ENCODE results near the gene ZNF747. TPM values are rescaled to one million over a fixed set of nuclear protein-coding genes. Genes with fewer than 3 reads are reported as not detected.

Gene ZNF747
- total RNA-seq, 3 donors from 2014 or later (not counting 1 experiment from before 2014, with no cell fraction given), result 5.0 to 8.6 (median 6.3) TPM

GRCh38 chr16:30554557-30555314, 20.1 kb upstream of the ZNF747 start:
- Histone ChIP-seq H3K27me3 (ENCODE audit: control insufficient read depth, insufficient read depth, low read length) (no peaks in the 10 kb centered on the region), H3K27ac (ENCODE audit: low read length) (no peak overlapping the region), H3K4me3 (ENCODE audit: low read length) (no peak overlapping the region), H3K36me3 (ENCODE audit: control insufficient read depth, insufficient read depth, low read length) (peaks cover 25% of the 10 kb centered on the region), H3K9me3 (ENCODE audit: control insufficient read depth, insufficient read depth, low read length) (no peaks in the 10 kb centered on the region), H3K4me1 (ENCODE audit: control insufficient read depth, insufficient read depth, low read length) (peaks cover 68% of the 10 kb centered on the region)
- ATAC-seq (no peak), DNase-seq (no peak)
- no peaks in the 10 kb centered on the region for H3K9me3 Mint-ChIP-seq
- H3K27ac Mint-ChIP-seq, result peak overlapping the region in 1 of 2 donors; percentile 90
- H3K27me3 Mint-ChIP-seq (ENCODE audit: low read depth in 2 of 2), result no peaks in the 10 kb centered on the region
- intact Hi-C loops (cut with micrococcal nuclease), result no loop called here
- peak overlapping the region; percentile 28 for H3K4me3 Mint-ChIP-seq
- no peak for TF ChIP-seq CTCF (IDR thresholded peaks at IDR 0.05)
- H3K4me1 Mint-ChIP-seq, result peaks cover 39 to 42% of the 10 kb centered on the region in 2 donors
- whole genome bisulfite sequencing (ENCODE audit: insufficient coverage), result 97% methylated on average over 18 of the region's 18 CpGs
- no peaks in the 10 kb centered on the region for H3K36me3 Mint-ChIP-seq

- Histone ChIP-seq H3K36me3 (ENCODE audit: control insufficient read depth, insufficient read depth, low read length) (peaks cover 25% of the 10 kb centered on the region), H3K4me1 (ENCODE audit: control insufficient read depth, insufficient read depth, low read length) (peaks cover 60% of the 10 kb centered on the region), H3K4me3 (ENCODE audit: low read length) (no peak overlapping the region), H3K9me3 (ENCODE audit: control insufficient read depth, insufficient read depth, low read length) (no peaks in the 10 kb centered on the region), H3K27ac (ENCODE audit: low read length) (peak overlapping the region; percentile 33), H3K27me3 (ENCODE audit: control insufficient read depth, insufficient read depth, low read length) (no peaks in the 10 kb centered on the region)
- no peak for DNase-seq
- Mint-ChIP-seq H3K9me3 (no peaks in the 10 kb centered on the region), H3K36me3 (no peaks in the 10 kb centered on the region), H3K27me3 (ENCODE audit: low read depth in 2 of 2) (no peaks in the 10 kb centered on the region), H3K4me3 (no peak overlapping the region), H3K4me1 (peaks cover 28 to 36% of the 10 kb centered on the region in 2 donors), H3K27ac (peak overlapping the region; percentile 90 to 93)
- ATAC-seq, result no peak
- WGBS (ENCODE audit: insufficient coverage), result 92% methylated on average over 2 of the region's 2 CpGs
- TF ChIP-seq CTCF (IDR thresholded peaks at IDR 0.05), result no peak
- intact Hi-C loops (cut with micrococcal nuclease), result no loop called here
These were observed 18.8 kb upstream of the ZNF747 start for GRCh38 chr16:30553393-30553899.

- Histone ChIP-seq H3K4me1 (ENCODE audit: control insufficient read depth, insufficient read depth, low read length) (peaks cover 59% of the 10 kb centered on the region), H3K36me3 (ENCODE audit: control insufficient read depth, insufficient read depth, low read length) (peaks cover 25% of the 10 kb centered on the region), H3K9me3 (ENCODE audit: control insufficient read depth, insufficient read depth, low read length) (no peaks in the 10 kb centered on the region), H3K27me3 (ENCODE audit: control insufficient read depth, insufficient read depth, low read length) (no peaks in the 10 kb centered on the region), H3K27ac (ENCODE audit: low read length) (peak overlapping the region; percentile 33), H3K4me3 (ENCODE audit: low read length) (no peak overlapping the region)
- no peak for TF ChIP-seq CTCF (IDR thresholded peaks at IDR 0.05)
- intact Hi-C loops (cut with micrococcal nuclease), result no loop called here
- no peak overlapping the region for H3K4me3 Mint-ChIP-seq
- H3K27me3 Mint-ChIP-seq (ENCODE audit: low read depth in 2 of 2), result no peaks in the 10 kb centered on the region
- no peaks in the 10 kb centered on the region for H3K36me3 Mint-ChIP-seq
- no peak for ATAC-seq
- 94% methylated on average over 4 of the region's 4 CpGs for WGBS (ENCODE audit: insufficient coverage)
- H3K4me1 Mint-ChIP-seq, result peaks cover 25 to 34% of the 10 kb centered on the region in 2 donors
- H3K9me3 Mint-ChIP-seq, result no peaks in the 10 kb centered on the region
- DNase-seq, result no peak
- peak overlapping the region; percentile 90 to 93 for H3K27ac Mint-ChIP-seq
These were observed 18.3 kb upstream of the ZNF747 start for GRCh38 chr16:30552956-30553355.
